Activated T-helper 1 cell treated with anti-CD3 and anti-CD28 coated beads, Interleukin-2, amount 50 U/mL, for 16 hours (primary cell): ENCODE measurements around the gene PFKP.
"Not testable (repeated sequence)": the region's sequence is repeated elsewhere in the genome, so short reads cannot be mapped to it uniquely, and the experiment has no call there.

Experiments used
- DNase-seq, 2 donors: peaks; one replicate each; pipeline ENCODE4 v3.0.0-alpha.2; 2020; ENCODE audit warnings: low read depth in 1 of 2, low spot score in 1 of 2

The PFKP gene

GRCh38 chr10:3046981-3047547 is 20.3 kb upstream of the PFKP start:
- no peak for DNase-seq

- DNase-seq = no peak
Measured at GRCh38 chr10:3047596-3047995, 19.8 kb upstream of the PFKP start.

GRCh38 chr10:3048119-3049019 is 19.0 kb upstream of the PFKP start:
- DNase-seq = no peak

- no peak for DNase-seq
Measured at GRCh38 chr10:3051692-3052091, 15.7 kb upstream of the PFKP start.

GRCh38 chr10:3053155-3053554 is 14.2 kb upstream of the PFKP start:
- DNase-seq = no peak

- no peak for DNase-seq
Measured at GRCh38 chr10:3054183-3054850, 13.0 kb upstream of the PFKP start.

- no peak for DNase-seq
Measured at GRCh38 chr10:3054851-3055199, 12.5 kb upstream of the PFKP start.

- no peak for DNase-seq
Measured at GRCh38 chr10:3056280-3057037, 10.9 kb upstream of the PFKP start.

- no peak for DNase-seq
Measured at GRCh38 chr10:3057946-3058345, 9.4 kb upstream of the PFKP start.

GRCh38 chr10:3059974-3060373 is 7.4 kb upstream of the PFKP start:
- DNase-seq = no peak

- DNase-seq = no peak
Measured at GRCh38 chr10:3060481-3060889, 6.9 kb upstream of the PFKP start.

- DNase-seq = not testable (repeated sequence)
Measured at GRCh38 chr10:3061323-3061898, 5.9 kb upstream of the PFKP start.

GRCh38 chr10:3062502-3063186 is 4.7 kb upstream of the PFKP start:
- DNase-seq = no peak

GRCh38 chr10:3064423-3064822 is 2.9 kb upstream of the PFKP start:
- no peak for DNase-seq

- DNase-seq = no peak
Measured at GRCh38 chr10:3065622-3066021, 1.7 kb upstream of the PFKP start.

- no peak for DNase-seq
Measured at GRCh38 chr10:3066317-3067117, 831 bp upstream of the PFKP start.

- no peak for DNase-seq
Measured at GRCh38 chr10:3067859-3068179, 471 bp downstream of the PFKP start.

GRCh38 chr10:3068201-3068967 is 1.0 kb downstream of the PFKP start:
- peak in 1 of 2 donors; percentile 49 for DNase-seq
